ENCODE measurements around the gene TIMM13. TPM values are rescaled to one million over a fixed set of nuclear protein-coding genes. Genes with fewer than 3 reads are reported as not detected.

The TIMM13 gene
- total and polyA plus RNA-seq, 9 of the 15 experiments (the other 6 are each of a cell fraction or from before 2014, with no cell fraction given) = 17.6 to 215 (median 71.8) TPM

- peak; percentile 69 to 89 (median 78) for TF ChIP-seq CTCF (IDR thresholded peaks at IDR 0.05 in 2 of 3, conservative IDR thresholded peaks at IDR 0.05 in 1 of 3; ENCODE audit: insufficient read depth in 2 of 3, low read depth in 1 of 3, low read length in 3 of 3)
- TF ChIP-seq CUX1 (CRISPR knock-in tag; IDR thresholded peaks at IDR 0.05) = no peak
- no peak for TF ChIP-seq DDX20 (tag; IDR thresholded peaks at IDR 0.05; ENCODE audit: low read depth)
- peak; percentile 44 for TF ChIP-seq BRD9 (IDR thresholded peaks at IDR 0.05; ENCODE audit: low read depth, partially characterized antibody)
- TF ChIP-seq ZNF717 (CRISPR knock-in tag; IDR thresholded peaks at IDR 0.05) = no peak
- no peak for TF ChIP-seq MCM7 (IDR thresholded peaks at IDR 0.05)
- no peak for TF ChIP-seq ATF3 (IDR thresholded peaks at IDR 0.05)
- TF ChIP-seq ATF3 (CRISPR knock-in tag; conservative IDR thresholded peaks at IDR 0.05) = no peak
- TF ChIP-seq RAD21 (CRISPR knock-in tag; conservative IDR thresholded peaks at IDR 0.05 in 1 of 2, IDR thresholded peaks at IDR 0.05 in 1 of 2) = peak; percentile 78 to 85
- TF ChIP-seq TRIM25 (IDR thresholded peaks at IDR 0.05; ENCODE audit: borderline replicate concordance) = no peak
- TF ChIP-seq MITF (IDR thresholded peaks at IDR 0.05) = no peak
- no peak for TF ChIP-seq SMARCA4 (IDR thresholded peaks at IDR 0.05)
- TF ChIP-seq GTF2A2 (tag; IDR thresholded peaks at IDR 0.05) = no peak
- no peak for TF ChIP-seq ZSCAN29 (IDR thresholded peaks at IDR 0.05)
- no peak for TF ChIP-seq KDM4B (IDR thresholded peaks at IDR 0.05; ENCODE audit: borderline replicate concordance in 2 of 2, low read depth in 1 of 2)
Measured at GRCh38 chr19:2391118-2391725, 36.2 kb downstream of the TIMM13 start (continued).

Data from K562 (cell line).